ENCODE measurements around the gene SIRPG.

GRCh38 chr20:1651268-1652058 is 6.1 kb downstream of the SIRPG start:
- TF ChIP-seq CTCF (IDR thresholded peaks at IDR 0.05), result no peak
- TF ChIP-seq POLR2A (IDR thresholded peaks at IDR 0.05; ENCODE audit: low read length), result no peak
- TF ChIP-seq HDAC2 (IDR thresholded peaks at IDR 0.05), result no peak
- no peak for TF ChIP-seq RCOR1 (IDR thresholded peaks at IDR 0.05; ENCODE audit: low read depth, low read length)
- no peak for TF ChIP-seq USF2 (IDR thresholded peaks at IDR 0.05)
- TF ChIP-seq ELK1 (IDR thresholded peaks at IDR 0.05; ENCODE audit: low read depth, low read length), result no peak
